OCI-LY1 (cell line): ENCODE results near the gene TMEM132C.

Source experiments
- H2AFZ ChIP-seq: fragments of 200-600 bp; sonication (generic), shearing (Covaris generic); 2 replicates; pipeline ENCODE4 v1.6.0; 2014; ENCODE audit warnings: antibody characterized with exemption, mild to moderate bottlenecking, low read length
- H3F3A ChIP-seq: fragments of 200-600 bp; sonication (generic), shearing (Covaris generic); 2 replicates; pipeline ENCODE4 v1.6.0; 2014; ENCODE audit warnings: mild to moderate bottlenecking, antibody characterized with exemption, low read length, moderate library complexity; ENCODE audit not compliant: insufficient read depth
- H3K27ac ChIP-seq: fragments of 200-600 bp; sonication (generic); 2 replicates; pipeline ENCODE4 v1.5.1; 2014; ENCODE audit warnings: low read length, mixed run types, mild to moderate bottlenecking, low read depth; ENCODE audit not compliant: poor library complexity, severe bottlenecking
- H3K27me3 ChIP-seq: fragments of 200-600 bp; sonication (generic); 2 replicates; pipeline ENCODE4 v1.6.0; 2014; ENCODE audit warnings: antibody characterized with exemption, mild to moderate bottlenecking, low read length, moderate library complexity; ENCODE audit not compliant: insufficient read depth
- H3K36me3 ChIP-seq: fragments of 200-600 bp; sonication (generic); 2 replicates; pipeline ENCODE4 v1.6.1; 2014; ENCODE audit warnings: mild to moderate bottlenecking, antibody characterized with exemption, low read length, moderate library complexity, mixed read lengths; ENCODE audit not compliant: insufficient read depth
- H3K4me1 ChIP-seq: fragments of 200-600 bp; sonication (generic); 2 replicates; pipeline ENCODE4 v1.5.1; 2014; ENCODE audit warnings: mild to moderate bottlenecking, low read length, moderate library complexity; ENCODE audit not compliant: insufficient read depth, severe bottlenecking
- H3K4me2 ChIP-seq: fragments of 200-600 bp; sonication (generic), shearing (Covaris generic); 2 replicates; pipeline ENCODE4 v1.6.1; 2014; ENCODE audit warnings: low read length
- H3K4me3 ChIP-seq: fragments of 200-600 bp; sonication (generic); 2 replicates; pipeline ENCODE4 v1.5.1; 2014; ENCODE audit warnings: low read length, low read depth, mild to moderate bottlenecking, mixed read lengths; ENCODE audit not compliant: poor library complexity, severe bottlenecking
- H3K79me2 ChIP-seq: fragments of 200-600 bp; shearing (Covaris generic); 2 replicates; pipeline ENCODE4 v1.6.1; 2016; ENCODE audit warnings: mixed run types, low read length, mixed read lengths; ENCODE audit not compliant: insufficient read depth
- H3K9ac ChIP-seq: fragments of 200-600 bp; sonication (generic), shearing (Covaris generic); 2 replicates; pipeline ENCODE4 v1.6.1; 2014; ENCODE audit warnings: mild to moderate bottlenecking, low read length, mixed read lengths
- H3K9me2 ChIP-seq: fragments of 200-600 bp; sonication (generic), shearing (Covaris generic); 2 replicates; pipeline ENCODE4 v1.6.1; 2014; ENCODE audit warnings: low read depth, mild to moderate bottlenecking, low read length, mixed read lengths
- H3K9me3 ChIP-seq: fragments of 200-600 bp; shearing (Covaris generic); 2 replicates; pipeline ENCODE4 v1.6.1; 2014; ENCODE audit warnings: low read length, mixed read lengths
- H4K20me1 ChIP-seq: fragments of 200-600 bp; sonication (generic), shearing (Covaris generic); 2 replicates; pipeline ENCODE4 v1.6.0; 2016; ENCODE audit warnings: mild to moderate bottlenecking, low read length; ENCODE audit not compliant: insufficient read depth
- CTCF ChIP-seq: fragments of 200-600 bp; sonication (generic), shearing (Covaris generic); IDR thresholded peaks from 2 replicates; pipeline ENCODE4 v1.5.1; 2017; ENCODE audit warnings: mild to moderate bottlenecking, antibody characterized with exemption, low read length, moderate library complexity, mixed read lengths
- EZH2 ChIP-seq: fragments of 200-600 bp; sonication (generic), shearing (Covaris generic); IDR thresholded peaks from 2 replicates; pipeline ENCODE4 v1.8.0; 2017; ENCODE audit warnings: borderline replicate concordance, mixed run types, mild to moderate bottlenecking, antibody characterized with exemption, low read length, moderate library complexity, mixed read lengths

Gene TMEM132C

GRCh38 chr12:128702371-128702770 is 435.4 kb downstream of the TMEM132C start:
- Histone ChIP-seq H3K27ac (no peak overlapping the region), H3K79me2 (no peaks in the 10 kb centered on the region), H3K36me3 (no peaks in the 10 kb centered on the region), H2AFZ (no peak overlapping the region), H3K9me3 (no peaks in the 10 kb centered on the region), H4K20me1 (no peaks in the 10 kb centered on the region), H3K27me3 (no peaks in the 10 kb centered on the region), H3F3A (no peaks in the 10 kb centered on the region), H3K4me1 (no peaks in the 10 kb centered on the region), H3K4me2 (no peak overlapping the region), H3K4me3 (no peak overlapping the region), H3K9ac (no peak overlapping the region), H3K9me2 (no peaks in the 10 kb centered on the region)
- no peak for TF ChIP-seq CTCF
- TF ChIP-seq EZH2 = no peak

GRCh38 chr12:128705140-128705539 is 438.2 kb downstream of the TMEM132C start:
- no peaks in the 10 kb centered on the region for H3K27me3 ChIP-seq
- no peaks in the 10 kb centered on the region for H3K36me3 ChIP-seq
- H3K4me3 ChIP-seq = no peak overlapping the region
- H3K9me3 ChIP-seq = no peaks in the 10 kb centered on the region
- H3K4me1 ChIP-seq = no peaks in the 10 kb centered on the region
- no peaks in the 10 kb centered on the region for H4K20me1 ChIP-seq
- no peak overlapping the region for H2AFZ ChIP-seq
- H3K9ac ChIP-seq = no peak overlapping the region
- H3F3A ChIP-seq = no peaks in the 10 kb centered on the region
- H3K27ac ChIP-seq = no peak overlapping the region
- H3K4me2 ChIP-seq = no peak overlapping the region
- no peaks in the 10 kb centered on the region for H3K79me2 ChIP-seq
- no peaks in the 10 kb centered on the region for H3K9me2 ChIP-seq
- no peak for TF ChIP-seq EZH2
- TF ChIP-seq CTCF = no peak

GRCh38 chr12:128707488-128707887 is 440.5 kb downstream of the TMEM132C start:
- Histone ChIP-seq H3K27ac (no peak overlapping the region), H4K20me1 (no peaks in the 10 kb centered on the region), H3K4me2 (no peak overlapping the region), H3K9me2 (no peaks in the 10 kb centered on the region), H3K4me1 (no peaks in the 10 kb centered on the region), H3K9me3 (no peaks in the 10 kb centered on the region), H3K27me3 (no peaks in the 10 kb centered on the region), H2AFZ (no peak overlapping the region), H3K4me3 (no peak overlapping the region), H3K9ac (no peak overlapping the region), H3K79me2 (no peaks in the 10 kb centered on the region), H3K36me3 (no peaks in the 10 kb centered on the region), H3F3A (no peaks in the 10 kb centered on the region)
- no peak for TF ChIP-seq CTCF
- no peak for TF ChIP-seq EZH2
